Measurements from ENCODE around the gene PTGDS.

DNA sequence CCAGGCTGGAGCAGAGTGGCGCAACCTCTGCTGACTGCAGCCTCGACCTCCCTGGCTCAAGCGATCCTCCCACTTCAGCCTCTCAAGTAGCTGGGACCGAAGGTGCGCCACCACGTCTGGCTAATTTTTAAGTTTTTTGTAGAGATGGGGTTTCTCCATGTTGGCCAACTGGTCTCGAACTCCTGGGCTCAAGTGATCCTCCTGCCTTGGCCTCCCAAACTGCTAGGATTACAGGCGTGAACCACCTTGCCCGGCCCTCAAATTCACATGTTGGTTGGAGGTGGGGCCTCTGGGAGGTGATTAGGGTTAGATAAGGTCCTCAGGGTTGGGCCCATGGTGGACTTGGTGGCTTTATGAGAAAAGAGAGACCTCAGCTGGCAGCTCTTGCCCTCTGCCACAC, 15.1 kb upstream of the PTGDS start:
- TF ChIP-seq, protein P1, sequence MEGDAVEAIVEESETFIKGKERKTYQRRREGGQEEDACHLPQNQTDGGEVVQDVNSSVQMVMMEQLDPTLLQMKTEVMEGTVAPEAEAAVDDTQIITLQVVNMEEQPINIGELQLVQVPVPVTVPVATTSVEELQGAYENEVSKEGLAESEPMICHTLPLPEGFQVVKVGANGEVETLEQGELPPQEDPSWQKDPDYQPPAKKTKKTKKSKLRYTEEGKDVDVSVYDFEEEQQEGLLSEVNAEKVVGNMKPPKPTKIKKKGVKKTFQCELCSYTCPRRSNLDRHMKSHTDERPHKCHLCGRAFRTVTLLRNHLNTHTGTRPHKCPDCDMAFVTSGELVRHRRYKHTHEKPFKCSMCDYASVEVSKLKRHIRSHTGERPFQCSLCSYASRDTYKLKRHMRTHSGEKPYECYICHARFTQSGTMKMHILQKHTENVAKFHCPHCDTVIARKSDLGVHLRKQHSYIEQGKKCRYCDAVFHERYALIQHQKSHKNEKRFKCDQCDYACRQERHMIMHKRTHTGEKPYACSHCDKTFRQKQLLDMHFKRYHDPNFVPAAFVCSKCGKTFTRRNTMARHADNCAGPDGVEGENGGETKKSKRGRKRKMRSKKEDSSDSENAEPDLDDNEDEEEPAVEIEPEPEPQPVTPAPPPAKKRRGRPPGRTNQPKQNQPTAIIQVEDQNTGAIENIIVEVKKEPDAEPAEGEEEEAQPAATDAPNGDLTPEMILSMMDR (IDR thresholded peaks at IDR 0.05) = no peak
- TF ChIP-seq POLR2A (IDR thresholded peaks at IDR 0.05) = no peak

Measured in breast epithelium (tissue), 3 donors.